Stimulated activated CD8-positive, alpha-beta memory T cell treated with anti-CD3 and anti-CD28 coated beads, Interleukin-4, amount 100 ng/mL, for 48 hours (primary cell): ENCODE results near the gene TTC19.
A peak's percentile ranks its signal among the peaks of the same experiment; 100 is the strongest.
"Not testable (repeated sequence)": the region's sequence is repeated elsewhere in the genome, so short reads cannot be mapped to it uniquely, and the experiment has no call there.

Experiments
- DNase-seq: peaks from one replicate; pipeline ENCODE4 v3.0.0-alpha.2; 2020

Gene TTC19

DNA sequence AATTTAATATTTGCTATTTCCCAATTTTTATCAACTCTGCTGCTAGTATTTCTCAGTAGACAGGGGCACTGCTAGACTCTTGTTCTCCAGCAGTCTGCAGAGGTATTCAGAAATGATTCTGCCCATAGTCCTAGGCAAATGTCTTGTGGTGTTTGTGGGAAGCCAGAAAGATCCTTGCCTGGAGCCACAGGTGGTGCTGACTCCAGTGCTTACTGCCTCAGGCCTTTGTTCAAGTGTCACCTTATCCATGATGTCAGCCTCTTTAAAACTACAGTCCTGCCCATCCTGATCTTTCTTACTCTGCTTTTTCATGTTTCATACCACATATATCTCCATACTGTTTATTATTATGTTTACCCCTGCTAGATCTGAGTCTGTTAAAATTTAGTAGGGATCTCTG, 26.6 kb upstream of the TTC19 start:
- DNase-seq: no peak

DNA sequence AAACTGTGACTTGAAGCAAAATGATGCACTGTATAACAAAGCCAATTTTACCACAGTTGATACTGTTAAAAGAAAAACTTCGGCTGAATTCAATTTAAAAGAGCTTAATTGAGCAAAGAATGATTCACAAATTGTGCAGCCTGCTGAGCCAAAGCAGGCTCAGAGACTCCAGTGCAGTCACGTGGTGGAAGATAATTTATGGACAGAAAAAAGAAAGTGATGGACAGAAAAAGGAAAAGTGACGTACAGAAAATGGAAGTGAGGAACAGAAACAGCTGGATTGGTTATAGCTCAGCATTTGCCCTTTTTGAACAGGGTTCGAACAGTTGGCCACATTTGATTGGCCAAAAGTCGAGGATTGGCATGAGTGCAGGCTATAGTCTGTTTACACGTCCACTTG, 25.8 kb upstream of the TTC19 start:
- no peak for DNase-seq

DNA sequence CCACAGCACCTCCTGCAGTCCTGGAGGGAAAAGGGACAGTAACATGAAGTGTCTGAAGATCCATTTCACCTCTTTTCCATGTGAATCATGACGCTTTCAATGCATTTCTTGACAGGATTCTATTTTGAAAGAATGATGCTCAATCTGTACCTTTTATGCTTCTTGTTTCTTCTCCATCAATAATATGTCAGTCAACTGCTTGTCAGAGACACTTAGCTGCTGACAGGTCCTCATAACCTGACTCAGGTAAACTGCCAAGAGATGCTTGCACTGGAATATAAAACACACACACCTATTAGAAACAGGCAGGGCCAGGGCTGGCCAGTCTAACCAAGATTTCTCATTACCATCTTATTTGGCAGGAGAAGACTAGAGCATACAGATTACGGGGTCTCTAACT, 21.7 kb upstream of the TTC19 start:
- no peak for DNase-seq

DNA sequence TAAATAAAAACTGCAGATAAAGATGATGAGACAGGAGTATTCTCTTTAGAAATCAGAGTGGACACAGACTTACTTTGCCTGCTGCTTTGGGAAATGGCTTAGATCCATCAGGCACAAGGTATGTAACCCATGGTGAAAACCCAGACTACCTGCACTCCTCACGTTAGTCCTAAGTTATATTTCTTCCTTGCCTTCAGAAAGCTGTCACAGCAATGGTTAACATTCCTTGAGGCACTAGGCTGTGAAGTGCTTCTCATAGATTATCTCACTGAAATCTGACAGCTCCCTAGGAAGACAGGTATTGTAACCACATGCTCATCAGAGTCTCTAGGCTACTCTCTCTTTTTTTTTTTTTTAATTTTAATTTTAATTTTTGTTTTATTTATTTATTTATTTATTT, 21.0 kb upstream of the TTC19 start:
- no peak for DNase-seq

DNA sequence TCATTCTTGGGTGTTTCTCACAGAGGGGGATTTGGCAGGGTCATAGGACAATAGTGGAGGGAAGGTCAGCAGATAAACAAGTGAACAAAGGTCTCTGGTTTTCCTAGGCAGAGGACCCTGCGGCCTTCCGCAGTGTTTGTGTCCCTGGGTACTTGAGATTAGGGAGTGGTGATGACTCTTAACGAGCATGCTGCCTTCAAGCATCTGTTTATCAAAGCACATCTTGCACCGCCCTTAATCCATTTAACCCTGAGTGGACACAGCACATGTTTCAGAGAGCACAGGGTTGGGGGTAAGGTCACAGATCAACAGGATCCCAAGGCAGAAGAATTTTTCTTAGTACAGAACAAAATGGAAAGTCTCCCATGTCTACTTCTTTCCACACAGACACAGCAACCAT, 20.6 kb upstream of the TTC19 start:
- DNase-seq: not testable (repeated sequence)

DNA sequence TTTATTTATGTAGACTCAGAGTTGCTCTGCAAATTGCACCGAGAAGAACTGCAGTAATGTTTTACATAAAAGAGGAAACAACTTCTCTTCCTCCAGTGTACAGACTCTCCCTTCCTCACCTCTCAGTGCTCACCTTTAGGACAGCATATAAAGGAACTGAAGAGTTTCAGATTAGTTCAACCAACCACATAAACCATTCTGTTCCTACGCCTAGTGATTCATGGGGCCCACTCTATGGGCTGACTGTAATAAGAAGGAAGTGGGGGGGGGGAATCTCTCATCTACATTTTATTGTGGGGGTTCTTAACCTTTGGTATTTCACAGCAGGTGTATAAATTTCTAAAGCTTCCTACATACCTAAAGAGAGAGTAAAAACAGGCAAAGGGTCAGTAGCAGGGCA, 18.4 kb upstream of the TTC19 start:
- DNase-seq: peak; percentile 33

DNA sequence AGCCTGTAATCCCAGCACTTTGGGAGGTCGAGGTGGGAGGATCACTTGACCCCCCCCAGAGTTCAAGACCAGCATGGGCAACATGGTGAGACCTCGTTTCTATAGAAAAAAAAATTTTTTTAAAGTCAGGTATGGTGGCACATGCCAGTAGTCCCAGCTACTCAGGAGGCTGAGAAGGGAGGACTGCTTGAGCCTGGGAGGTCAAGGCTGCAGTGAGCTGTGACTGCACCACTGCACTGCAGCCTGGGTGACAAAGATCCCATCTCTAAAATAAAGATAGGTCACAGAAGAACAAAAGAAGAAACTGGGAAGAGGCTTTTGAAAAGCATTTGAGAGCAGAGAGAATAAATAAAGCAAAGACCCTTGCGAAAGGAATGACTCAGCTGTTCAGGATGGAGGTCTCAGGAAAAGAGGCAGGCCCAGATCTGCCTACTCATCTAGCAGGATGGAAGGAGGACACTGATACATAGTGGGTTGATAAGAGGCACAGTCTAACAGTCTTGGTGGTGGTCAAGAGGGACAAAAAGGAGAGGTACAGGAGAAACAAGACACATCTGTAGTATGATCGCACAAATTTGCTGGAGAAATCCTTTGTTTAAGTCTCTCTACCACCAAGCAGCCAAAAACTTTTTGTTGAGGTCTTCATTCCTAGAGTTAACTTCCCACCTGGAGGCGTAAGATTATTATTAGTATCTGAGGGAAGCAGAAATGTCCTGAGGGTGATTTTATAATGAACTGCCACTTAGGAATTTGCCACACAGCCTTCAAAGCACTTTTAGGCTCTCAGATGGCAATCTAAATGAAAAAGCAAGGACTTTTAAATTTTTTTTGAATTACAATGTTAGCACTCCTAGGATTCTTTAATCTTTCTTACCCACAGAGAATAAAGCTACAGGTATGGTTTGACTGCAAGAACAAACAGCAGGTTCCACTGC, 17.7 kb upstream of the TTC19 start:
- DNase-seq: no peak

DNA sequence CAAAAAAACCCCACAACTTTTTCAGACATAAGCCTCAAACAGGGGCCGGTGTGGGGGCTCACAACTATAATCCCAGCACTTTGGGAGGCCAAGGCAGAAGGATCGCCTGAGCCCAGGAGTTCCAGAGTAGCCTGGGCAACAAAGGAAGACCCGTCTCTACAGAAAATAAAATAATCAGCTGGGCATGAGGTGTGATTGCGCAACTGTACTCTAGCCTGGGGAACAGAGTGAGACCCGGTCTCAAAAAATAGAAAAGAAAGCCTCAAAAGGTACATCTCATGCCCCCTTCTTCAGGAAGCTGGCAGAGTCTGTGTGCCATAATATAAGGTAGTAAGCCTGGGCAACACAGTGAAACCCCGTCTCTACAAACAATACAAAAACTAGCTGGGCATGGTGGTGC, 3.3 kb upstream of the TTC19 start:
- no peak for DNase-seq

DNA sequence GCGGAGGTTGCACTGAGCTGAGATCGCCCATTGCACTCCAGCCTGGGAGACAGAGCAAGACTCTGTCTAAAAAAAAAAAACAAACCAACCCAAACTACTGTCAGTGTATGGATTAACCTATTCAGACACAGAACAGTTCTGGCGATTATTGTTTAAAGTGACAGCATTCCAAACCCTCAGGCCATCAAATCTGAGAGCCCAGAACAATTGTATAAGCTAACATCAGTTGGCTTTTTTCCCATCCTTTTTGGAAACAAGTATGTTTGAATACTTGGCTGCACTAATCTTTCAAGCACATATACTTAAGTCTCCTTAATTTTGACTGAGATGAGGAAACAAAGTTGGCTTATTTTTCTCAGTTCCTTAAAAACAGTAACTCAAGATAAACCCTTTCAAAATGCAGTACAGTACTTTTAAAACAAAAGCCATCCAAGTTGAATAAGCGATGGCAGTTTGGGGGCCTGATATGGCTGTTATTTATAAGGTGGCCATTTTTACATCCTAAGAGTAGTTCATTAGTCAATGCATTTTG, 1.5 kb upstream of the TTC19 start:
- no peak for DNase-seq

DNA sequence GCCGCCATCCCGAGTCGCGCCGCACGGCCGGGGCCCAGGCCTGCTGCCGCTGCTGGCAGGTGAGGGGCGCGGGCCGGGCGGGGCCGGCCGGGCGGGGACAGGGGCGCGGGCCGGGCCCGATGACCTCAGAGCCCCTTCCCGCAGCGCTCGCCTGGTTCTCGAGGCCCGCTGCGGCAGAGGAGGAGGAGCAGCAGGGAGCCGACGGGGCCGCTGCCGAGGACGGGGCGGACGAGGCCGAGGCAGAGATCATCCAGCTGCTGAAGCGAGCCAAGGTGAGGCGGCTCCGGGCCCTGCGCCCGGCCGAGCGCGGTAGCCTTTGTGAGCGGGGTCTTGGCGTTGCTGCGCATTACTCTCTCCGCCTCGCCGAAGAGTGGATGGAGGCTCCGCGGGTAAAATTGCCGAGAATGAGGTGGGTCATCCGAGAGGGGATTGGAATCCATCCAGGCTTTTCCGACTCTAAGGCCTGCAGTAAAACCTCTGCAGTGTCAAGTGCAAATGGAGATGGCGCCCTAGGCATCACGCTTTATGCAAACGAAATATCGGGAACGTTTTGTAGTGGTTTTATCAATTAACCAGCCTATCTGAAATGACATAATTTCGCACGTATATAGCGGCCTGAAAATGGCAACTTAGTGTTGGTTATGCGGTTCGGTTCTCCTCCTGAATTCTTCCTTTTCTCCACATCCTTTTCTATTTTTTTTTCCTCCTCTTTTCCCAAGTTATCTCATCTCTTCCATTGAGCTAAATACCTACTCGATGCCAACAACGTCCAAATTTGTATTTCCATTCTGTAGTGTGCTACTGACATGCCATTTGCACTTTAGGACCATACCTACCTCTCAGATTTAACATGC, 577 bp downstream of the TTC19 start:
- DNase-seq: no peak

DNA sequence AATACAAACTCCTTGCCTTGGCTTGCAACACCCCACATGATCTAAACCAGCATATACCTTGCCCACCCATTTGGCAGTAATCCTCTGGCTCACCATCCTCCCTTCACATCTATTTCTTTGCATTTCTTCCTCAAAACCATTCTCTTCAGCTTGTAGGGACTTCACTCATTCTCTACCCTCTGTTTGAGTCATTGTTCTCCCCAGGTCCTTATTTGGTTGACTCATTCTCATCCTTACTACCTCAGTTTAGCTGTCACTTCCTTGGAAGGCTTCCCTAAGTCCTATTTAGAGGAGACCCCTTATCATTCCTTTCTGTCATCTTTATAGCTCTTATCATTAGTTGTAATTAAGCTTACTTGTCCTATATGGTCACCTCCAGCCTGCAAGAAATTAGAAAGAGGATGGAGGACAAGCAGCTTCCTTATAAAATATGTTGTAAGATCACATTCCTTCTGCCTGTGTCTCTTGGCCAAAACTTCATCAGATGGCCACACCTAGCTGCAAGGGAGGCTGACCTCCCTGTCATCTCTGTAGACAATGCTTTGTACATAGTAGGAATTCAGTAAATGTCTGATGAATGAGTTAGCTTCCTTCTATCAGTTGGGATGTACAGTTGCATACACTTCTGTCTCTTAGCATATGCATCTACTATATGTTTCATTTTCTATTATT, 1.7 kb downstream of the TTC19 start:
- DNase-seq: no peak

DNA sequence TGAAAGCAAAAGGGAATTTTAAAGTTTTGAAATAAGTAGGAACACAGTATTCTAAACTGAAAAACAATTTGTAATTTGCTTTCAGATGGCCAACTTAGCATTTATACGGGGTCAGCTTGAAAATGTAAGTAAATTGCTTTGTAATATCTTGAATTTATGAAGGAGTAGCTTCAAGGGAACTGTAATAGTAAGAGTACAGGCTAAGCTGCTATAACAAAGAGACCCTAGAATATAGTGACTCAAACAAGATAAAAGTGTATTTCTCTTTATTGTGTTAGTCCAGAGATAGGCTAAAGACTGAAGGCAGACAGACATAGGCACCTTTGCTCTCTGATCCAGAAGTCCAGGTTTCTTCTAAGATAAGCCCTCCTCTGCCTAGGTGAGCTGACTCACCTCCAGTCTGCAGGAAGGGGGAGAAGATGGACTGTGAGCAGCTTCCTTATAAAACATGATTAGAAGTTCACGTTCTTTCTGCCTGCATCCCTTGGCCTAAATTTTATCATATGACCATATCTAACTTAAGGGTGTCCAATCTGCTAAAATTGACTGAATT, 3.2 kb downstream of the TTC19 start:
- no peak for DNase-seq

DNA sequence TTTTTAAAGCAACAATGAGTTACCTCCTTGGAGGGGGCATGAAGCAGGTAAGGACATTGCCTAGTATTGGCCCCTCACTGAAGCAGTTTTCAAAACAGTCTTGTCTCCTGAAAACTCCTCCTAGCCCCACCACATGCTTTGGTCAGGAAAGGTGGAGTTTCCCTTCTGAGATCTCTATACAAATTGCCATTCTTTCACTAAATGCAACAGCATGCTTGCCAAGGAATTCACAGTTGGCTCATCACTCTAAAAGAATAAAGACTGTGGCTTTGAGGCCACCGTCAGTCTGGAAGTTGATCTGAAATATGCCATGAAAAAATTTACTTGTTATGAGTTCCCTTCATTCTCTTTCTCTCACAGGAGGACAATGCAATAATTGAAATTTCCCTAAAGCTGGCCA, 4.2 kb downstream of the TTC19 start:
- DNase-seq: no peak

DNA sequence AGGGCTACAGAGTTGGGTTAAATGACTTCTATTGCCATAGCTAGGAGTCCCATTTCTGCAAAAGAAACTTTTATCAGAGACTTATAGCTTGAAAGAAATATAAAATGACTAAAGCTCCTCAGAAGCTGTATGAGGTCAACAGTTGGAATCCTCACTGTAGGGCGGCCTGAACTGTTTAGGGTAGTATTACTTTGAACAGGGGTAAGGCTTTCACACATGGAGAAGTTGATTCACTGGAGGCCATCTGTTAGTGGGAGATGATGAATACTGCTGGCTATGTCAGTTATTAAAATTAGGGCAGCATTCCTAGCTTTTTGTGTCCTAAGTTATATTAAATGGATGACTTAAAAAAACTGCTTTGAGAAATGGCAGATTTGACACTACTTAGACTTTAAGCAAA, 6.0 kb downstream of the TTC19 start:
- DNase-seq: no peak

DNA sequence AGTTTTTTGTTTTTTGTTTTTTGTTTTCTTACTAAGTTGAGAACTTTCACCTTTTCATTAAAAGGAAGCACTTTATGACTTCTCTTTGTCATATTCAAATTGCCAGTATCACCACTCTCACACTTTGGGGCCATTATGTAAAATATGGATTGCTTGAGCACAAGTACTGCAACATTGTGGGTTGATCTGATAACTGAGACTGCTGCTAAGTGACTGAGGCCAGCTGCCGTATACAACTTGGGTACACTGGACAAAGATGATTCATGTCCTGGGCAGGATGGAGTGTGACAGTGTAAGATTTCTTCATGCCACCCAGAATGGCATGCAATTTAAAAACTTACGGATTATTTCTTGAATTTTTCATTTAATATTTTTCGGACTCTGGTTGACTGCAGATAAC, 7.8 kb downstream of the TTC19 start:
- DNase-seq: no peak

DNA sequence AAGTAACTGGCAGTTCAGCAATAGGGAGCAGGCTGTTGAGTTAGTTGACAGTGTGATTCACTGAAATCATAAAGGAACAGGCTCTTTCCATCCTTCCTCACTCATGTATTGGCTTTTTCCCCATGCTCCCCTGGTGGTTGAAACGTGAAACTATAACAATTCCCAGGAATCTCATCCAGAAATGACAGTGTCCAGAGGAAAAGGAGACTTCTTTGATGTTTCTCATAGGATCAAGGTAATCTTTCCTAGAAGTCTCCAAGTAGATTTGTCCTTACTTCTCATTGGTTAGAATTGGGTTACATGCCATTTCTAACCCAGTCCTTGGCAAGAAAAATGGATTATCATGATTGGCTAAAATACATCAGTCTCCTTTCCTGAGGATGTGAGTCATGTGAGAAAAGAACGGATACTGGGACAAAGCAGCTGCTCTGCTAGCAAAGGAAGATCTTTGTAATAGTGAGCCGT, 14.4 kb downstream of the TTC19 start:
- no peak for DNase-seq

DNA sequence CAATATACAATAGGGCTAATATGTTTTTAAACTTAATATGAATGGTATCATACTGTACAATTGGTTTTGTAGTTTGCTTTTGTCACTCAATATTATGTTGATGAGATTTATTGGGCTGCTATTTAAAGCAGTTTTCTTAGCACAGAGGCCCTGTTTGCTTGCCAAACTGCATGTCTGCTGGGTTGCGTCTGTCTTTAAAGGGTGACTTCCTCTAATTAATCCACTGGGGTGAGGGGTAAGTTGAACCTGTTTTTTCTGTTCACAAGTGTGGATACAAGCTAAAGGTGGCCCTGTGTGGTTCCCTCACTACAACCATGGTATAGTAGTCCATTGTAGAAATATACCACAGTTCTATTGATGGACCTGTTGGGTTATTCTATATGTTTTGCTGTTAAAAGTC, 19.7 kb downstream of the TTC19 start:
- DNase-seq: no peak

DNA sequence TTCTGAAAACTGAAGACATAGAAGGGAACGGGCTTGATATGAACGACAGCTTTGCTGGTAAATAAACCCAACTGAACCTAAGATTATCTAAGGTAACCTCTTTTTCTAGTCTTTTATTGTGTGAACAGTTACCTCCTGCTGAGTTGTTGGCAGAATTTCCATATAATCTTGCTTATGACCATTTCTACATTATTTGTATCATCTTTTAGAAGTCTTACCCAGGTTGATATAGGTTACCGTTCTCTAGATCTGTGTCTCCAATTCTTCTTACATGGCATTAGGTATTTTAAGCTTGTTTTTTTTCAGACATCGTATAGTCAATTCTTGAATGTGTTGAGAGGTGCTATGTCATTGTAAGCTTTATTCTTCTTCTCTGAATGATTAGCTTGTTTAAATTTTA, 24.3 kb downstream of the TTC19 start:
- DNase-seq: no peak

DNA sequence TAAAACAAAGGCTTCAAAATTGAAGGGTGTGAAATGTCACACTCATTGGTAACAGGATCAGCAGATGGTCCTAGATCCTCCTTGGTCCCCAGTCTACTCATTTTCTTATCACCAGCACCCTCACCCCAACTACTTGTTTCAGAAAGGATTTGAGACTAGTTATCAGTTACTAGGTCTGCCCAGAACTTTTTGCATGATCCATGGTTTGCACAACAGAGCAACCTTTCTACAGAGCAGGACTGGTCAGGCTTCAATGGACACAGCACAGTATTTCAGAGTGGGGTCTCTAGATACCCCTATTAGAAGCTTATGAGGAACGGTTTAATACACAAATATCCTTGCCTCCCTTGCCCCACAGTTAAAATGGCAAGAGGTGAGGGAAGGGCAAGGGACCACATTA, 25.6 kb downstream of the TTC19 start:
- DNase-seq: no peak

DNA sequence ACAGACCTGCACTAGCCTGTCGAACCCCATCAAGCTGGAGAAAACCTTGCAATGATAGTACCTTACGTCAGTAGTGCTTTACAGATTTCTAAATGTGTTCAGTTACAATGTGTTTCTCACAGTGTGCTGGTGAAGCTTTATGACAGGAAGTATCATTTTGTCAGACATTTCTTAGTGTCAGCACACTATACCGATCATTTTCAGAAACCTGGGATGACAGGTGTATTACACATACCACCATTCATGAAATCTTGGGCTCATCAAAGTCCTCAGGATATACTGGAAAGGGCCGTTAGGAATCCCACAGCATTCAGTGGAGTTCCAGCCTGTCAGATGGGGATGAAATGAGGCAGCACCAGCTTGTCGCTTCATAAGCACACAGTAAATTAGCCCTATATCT, 27.3 kb downstream of the TTC19 start:
- no peak for DNase-seq

DNA sequence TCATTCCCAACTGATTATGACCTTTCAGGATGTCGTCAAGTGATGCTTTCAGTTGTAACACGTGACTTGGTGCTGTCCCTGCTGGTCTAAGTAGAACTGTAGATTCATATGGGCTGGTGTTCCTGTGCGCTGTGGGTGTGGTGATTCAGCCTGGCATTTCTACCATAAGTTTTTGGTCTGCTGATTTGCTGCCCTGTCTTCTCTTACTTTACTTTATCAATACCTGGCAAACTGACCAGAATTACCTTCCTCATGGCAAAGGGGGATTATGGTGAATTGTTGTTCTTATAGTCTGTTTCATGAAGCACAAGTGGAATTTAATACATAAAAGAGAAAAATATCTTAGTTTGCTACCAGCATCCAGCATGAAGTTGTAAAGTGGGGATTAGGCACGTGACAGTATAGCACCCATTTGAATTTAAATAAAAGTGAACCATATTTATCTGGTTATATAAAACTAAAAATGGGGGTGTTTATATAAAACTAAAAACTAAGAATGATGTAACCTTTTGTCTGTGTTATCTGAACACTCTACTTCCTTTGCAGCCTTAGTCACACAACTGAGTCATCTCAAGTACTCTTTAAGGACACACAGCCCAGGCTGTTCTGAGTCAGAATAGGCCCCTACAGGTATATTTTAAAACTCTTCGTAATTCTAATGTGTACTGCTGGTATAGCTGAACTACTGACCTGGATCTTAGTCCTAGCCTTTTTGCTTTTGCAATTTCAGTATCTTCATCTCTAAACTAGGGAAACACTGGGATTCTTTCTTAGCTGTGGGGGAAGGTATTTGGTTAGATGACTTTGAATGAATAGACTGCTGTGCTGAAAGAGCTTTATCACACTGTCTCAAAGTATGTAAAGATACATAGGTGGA, 28.3 kb downstream of the TTC19 start:
- DNase-seq: peak; percentile 62
